ENCODE measurements around the gene ADD1. TPM values are rescaled to one million over a fixed set of nuclear protein-coding genes. Genes with fewer than 3 reads are reported as not detected.

ADD1 gene
- total RNA-seq, 1 experiment from 2014 or later, result 163 TPM

GRCh38 chr4:2925931-2926860, 82.6 kb downstream of the ADD1 start:
- Histone ChIP-seq H2BK15ac (ENCODE audit: low read depth, low read length) (no peak overlapping the region), H3K79me2 (ENCODE audit: insufficient read depth, low read length) (no peaks in the 10 kb centered on the region), H4K5ac (ENCODE audit: insufficient read length, low read depth, low read length) (no peak overlapping the region), H2AFZ (ENCODE audit: low read length) (no peak overlapping the region), H4K20me1 (ENCODE audit: control insufficient read depth, insufficient read depth, insufficient read length) (peaks cover 2% of the 10 kb centered on the region), H3K27me3 (ENCODE audit: insufficient read depth, low read length) (no peaks in the 10 kb centered on the region), H3K14ac (ENCODE audit: insufficient read depth, low read length) (no peak overlapping the region), H3K56ac (ENCODE audit: insufficient read length, low read depth, low read length) (no peak overlapping the region), H3K23ac (ENCODE audit: insufficient read length, low read depth, low read length) (no peak overlapping the region), H3K9ac (ENCODE audit: extremely low read depth, insufficient read length, low read length) (no peak overlapping the region), H2BK12ac (ENCODE audit: insufficient read length, low read depth, low read length) (no peak overlapping the region), H3K4me1 (ENCODE audit: insufficient read depth, low read length) (peaks cover 6% of the 10 kb centered on the region; the same call in 1 of the 2 replicates), H2BK5ac (ENCODE audit: insufficient read length, low read length) (no peak overlapping the region), H4K91ac (ENCODE audit: insufficient read length, low read depth, low read length) (no peak overlapping the region), H3K4ac (ENCODE audit: low read depth, low read length) (no peak overlapping the region), H3K23me2 (ENCODE audit: insufficient read length, low read depth, low read length, poor library complexity, severe bottlenecking) (no peaks in the 10 kb centered on the region), H3K27ac (ENCODE audit: insufficient read length, low read depth, low read length) (no peak overlapping the region), H4K8ac (replicated peaks; ENCODE audit: insufficient read length, low read depth, low read length) (no peak overlapping the region), H3K9me3 (ENCODE audit: control insufficient read depth, low read depth, low read length) (no peaks in the 10 kb centered on the region), H2BK120ac (ENCODE audit: low read depth, low read length, poor library complexity, severe bottlenecking) (no peak overlapping the region), H3K4me2 (ENCODE audit: insufficient read depth, insufficient read length, low read length) (no peak overlapping the region), H2AK5ac (ENCODE audit: insufficient read length, low read length) (no peak overlapping the region), H2BK20ac (ENCODE audit: low read depth, low read length, poor library complexity, severe bottlenecking) (no peak overlapping the region), H3K79me1 (ENCODE audit: insufficient read depth, low read depth, low read length, poor library complexity, severe bottlenecking) (no peaks in the 10 kb centered on the region), H3T11ph (ENCODE audit: low read length) (no peak overlapping the region), H3K18ac (ENCODE audit: insufficient read length, low read depth, low read length) (no peak overlapping the region)
- H3K4me3 Mint-ChIP-seq, result no peak overlapping the region
- WGBS (ENCODE audit: extremely low coverage, insufficient read length, low lambda C conversion rate), result no CpG with 5 or more reads among the region's 41 CpGs
- no peak for DNase-seq
- H3K36me3 Mint-ChIP-seq (ENCODE audit: insufficient read depth in 1 of 3, low read depth in 3 of 3), result peaks cover 53 to 84% (median 76%) of the 10 kb centered on the region in 3 experiments
- peaks cover 29 to 42% of the 10 kb centered on the region in 2 experiments for H3K4me1 Mint-ChIP-seq
- TF ChIP-seq CTCF (conservative IDR thresholded peaks at IDR 0.05), result no peak
- H3K27me3 Mint-ChIP-seq (ENCODE audit: low read depth), result no peaks in the 10 kb centered on the region
- H3K9me3 Mint-ChIP-seq, result peaks cover 0 to 14% of the 10 kb centered on the region in 2 experiments
- peak overlapping the region; percentile 65 to 87 (median 69); a peak in 5 of 7 replicates for H3K27ac Mint-ChIP-seq
